Motor neuron (in vitro differentiated cells): Measurements from ENCODE around the gene CD86. TPM values are rescaled to one million over a fixed set of nuclear protein-coding genes. Genes with fewer than 3 reads are reported as not detected.

ENCODE experiments used
- ATAC-seq, 8 experiments: fragments of 200-7000 bp; cut with Tn5 transposase; replicated peaks in 6 of 8; 2 replicates each; pipeline ENCODE4 v1.8.0; 2021; ENCODE audit warnings: mild to moderate bottlenecking in 8 of 8, moderate library complexity in 8 of 8
- H3K27ac ChIP-seq, 2 donors: fragments of 250-450 bp; sonication (Bioruptor Pico); 2 replicates each; pipeline ENCODE4 v1.9.0; 2021; ENCODE audit warnings: antibody characterized with exemption in 2 of 2, mild to moderate bottlenecking in 2 of 2, moderate library complexity in 1 of 2
- H3K4me1 ChIP-seq, 2 donors: fragments of 250-450 bp; sonication (Bioruptor Pico); replicated peaks in 1 of 2; 2 replicates each; pipeline ENCODE4 v1.6.1; 2021; ENCODE audit warnings: antibody characterized with exemption in 2 of 2, mild to moderate bottlenecking in 2 of 2, moderate library complexity in 1 of 2
- H3K4me3 ChIP-seq, 5 donors: fragments of 250-450 bp; sonication (Bioruptor Pico); 2 replicates each; pipeline ENCODE4 v1.9.0; 2021; ENCODE audit warnings: antibody characterized with exemption in 5 of 5, mild to moderate bottlenecking in 5 of 5, moderate library complexity in 4 of 5
- WGBS, 10 experiments: fragments of 450-650 bp; shearing (Covaris generic); methylation state at CpG; one replicate each; pipeline ENCODE4 v1.0.0; 2022; 5-methylcytosine and 5-hydroxymethylcytosine counted together
- in situ Hi-C, 9 experiments: fragments of 400-800 bp; cut with MboI; loops; one replicate each; pipeline ENCODE4 v1.15.0; 2021; ENCODE audit warnings: low sequenced_read_pairs in 9 of 9, low pct_unique_long_range_greater_than_20kb in 2 of 9; ENCODE audit not compliant: unreplicated experiment in 9 of 9
- total RNA-seq, 8 experiments: library from RNA; unstranded; fragments of 300-600 nt; gene quantifications; 2 replicates each; pipeline versions ENCODE4 v1.2.3 to v1.2.4, GENCODE V29; 2022

The CD86 gene
- under 1 TPM in 4 of 8 experiments, not detected in 4; 0.17 to 0.91 (median 0.57) TPM for total RNA-seq

- in situ Hi-C loops = no loop called here
- Histone ChIP-seq H3K4me3 (no peak within 1 kb of the TSS), H3K27ac (no peak within 1 kb of the TSS), H3K4me1 (no peaks in the 10 kb centered on the region)
- 0 to 85% (median 72%) methylated on average over 1 to 3 of the region's 3 CpGs for WGBS, 10 experiments
- ATAC-seq = no peak
Measured at GRCh38 chr3:122055215-122055614, at the start of gene CD86. TSS of gene CD86 (plus strand) at chr3:122055362. CDS start at chr3:122055490, 128 bp downstream.

- 0 to 83% (median 50%) methylated on average over 1 to 2 of the region's 2 CpGs; no CpG with 5 or more reads in 5 of the 10 experiments for WGBS, 10 experiments
- Histone ChIP-seq H3K4me1 (no peaks in the 10 kb centered on the region), H3K27ac (no peak overlapping the region), H3K4me3 (no peak overlapping the region)
- peak in 2 of 8 experiments; percentile 36 to 60 for ATAC-seq
- in situ Hi-C loops = no loop called here
Measured at GRCh38 chr3:122006267-122006666, 48.9 kb upstream of the CD86 start.

DNA sequence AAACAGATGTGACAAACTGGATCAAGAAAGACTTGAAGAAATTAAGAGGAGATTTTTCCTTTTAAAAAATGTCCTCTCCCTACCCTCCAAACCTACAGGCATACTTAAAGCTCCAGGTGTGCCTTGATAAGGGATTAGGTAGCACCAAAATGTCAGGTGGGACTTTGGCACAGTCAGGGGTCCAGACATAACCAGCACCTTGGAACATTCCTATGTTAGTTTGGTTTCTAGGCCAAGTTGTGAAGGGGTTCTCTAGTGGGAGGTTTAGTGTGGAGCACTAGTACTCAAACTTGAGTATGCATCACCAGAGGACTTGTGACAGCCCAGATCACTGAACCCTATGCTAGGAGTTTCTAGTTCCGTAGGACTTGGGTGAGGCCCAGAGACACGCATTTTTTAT, 47.0 kb upstream of the CD86 start:
- Histone ChIP-seq H3K27ac (no peak overlapping the region), H3K4me1 (no peaks in the 10 kb centered on the region), H3K4me3 (no peak overlapping the region)
- ATAC-seq = no peak
- WGBS, 10 experiments = 53 to 100% (median 87%) methylated on average over 1 to 2 of the region's 2 CpGs; no CpG with 5 or more reads in 2 of the 10 experiments
- in situ Hi-C loops = no loop called here

GRCh38 chr3:122010506-122010905, 44.7 kb upstream of the CD86 start:
- Histone ChIP-seq H3K27ac (no peak overlapping the region), H3K4me3 (no peak overlapping the region), H3K4me1 (no peaks in the 10 kb centered on the region)
- no peak for ATAC-seq
- in situ Hi-C loops = no loop called here
- 23 to 96% (median 66%) methylated on average over 2 of the region's 2 CpGs; no CpG with 5 or more reads in 2 of the 10 experiments for WGBS, 10 experiments

DNA sequence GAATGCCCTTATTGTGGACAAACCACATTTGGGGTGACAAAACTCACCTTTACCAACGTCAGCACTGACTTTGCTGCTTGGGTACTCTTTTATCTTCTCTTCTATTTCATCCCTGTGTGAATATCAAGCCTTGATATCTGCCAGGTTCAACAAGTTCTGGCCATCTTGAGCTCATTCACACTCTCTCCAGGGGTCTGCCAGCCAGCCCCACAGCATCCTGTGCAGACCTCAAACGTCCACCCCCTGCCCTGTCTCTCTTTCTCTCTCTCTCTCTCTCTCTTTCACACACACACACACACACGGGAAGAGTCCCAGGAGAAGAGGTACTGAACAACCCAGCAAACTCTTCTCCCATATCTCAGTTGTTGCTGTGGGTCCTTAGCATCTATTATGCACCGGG, 43.8 kb upstream of the CD86 start:
- in situ Hi-C loops = no loop called here

GRCh38 chr3:122012821-122013220, 42.3 kb upstream of the CD86 start:
- no peak overlapping the region for H3K4me3 ChIP-seq
- H3K27ac ChIP-seq = no peak overlapping the region
- no peak for ATAC-seq
- no peaks in the 10 kb centered on the region for H3K4me1 ChIP-seq
- 71 to 100% methylated on average over 1 of the region's 1 CpG; no CpG with 5 or more reads in 8 of the 10 experiments for WGBS, 10 experiments
- in situ Hi-C loops = no loop called here

More for the DNA sequence above, 43.8 kb upstream of the CD86 start:
- Histone ChIP-seq H3K27ac (no peak overlapping the region), H3K4me1 (no peaks in the 10 kb centered on the region), H3K4me3 (no peak overlapping the region)
- 0 to 60% (median 25%) methylated on average over 1 to 3 of the region's 4 CpGs; no CpG with 5 or more reads in 2 of the 10 experiments for WGBS, 10 experiments
- ATAC-seq = no peak

- no peak overlapping the region for H3K4me3 ChIP-seq
- no peak for ATAC-seq
- H3K27ac ChIP-seq = no peak overlapping the region
- no peaks in the 10 kb centered on the region for H3K4me1 ChIP-seq
- WGBS, 10 experiments = 0 to 100% (median 65%) methylated on average over 1 to 5 of the region's 5 CpGs
- in situ Hi-C loops = no loop called here
Measured at GRCh38 chr3:122013448-122013925, 41.7 kb upstream of the CD86 start.

DNA sequence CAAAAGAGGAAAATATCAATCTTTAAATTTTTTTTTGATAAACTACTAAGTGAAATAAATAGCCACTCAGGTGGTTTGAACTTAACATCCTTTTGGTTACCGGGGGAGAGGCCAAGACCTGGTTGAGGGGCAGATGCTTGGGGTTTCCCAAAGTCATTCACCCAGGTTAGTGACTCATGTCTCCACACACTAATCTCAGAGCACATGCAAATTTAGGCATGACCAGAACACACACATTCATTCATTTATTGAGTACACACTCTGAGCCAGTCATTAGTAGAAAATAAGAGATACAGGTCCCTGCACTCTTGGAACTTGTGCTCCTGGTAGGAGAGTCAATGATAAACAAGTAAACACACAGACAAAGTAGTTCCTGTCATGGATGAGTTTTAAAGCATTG, 40.4 kb upstream of the CD86 start:
- Histone ChIP-seq H3K27ac (no peak overlapping the region), H3K4me3 (no peak overlapping the region), H3K4me1 (no peaks in the 10 kb centered on the region)
- no peak for ATAC-seq
- in situ Hi-C loops = no loop called here
- 0 to 100% (median 67%) methylated on average over 1 of the region's 1 CpG; no CpG with 5 or more reads in 5 of the 10 experiments for WGBS, 10 experiments

DNA sequence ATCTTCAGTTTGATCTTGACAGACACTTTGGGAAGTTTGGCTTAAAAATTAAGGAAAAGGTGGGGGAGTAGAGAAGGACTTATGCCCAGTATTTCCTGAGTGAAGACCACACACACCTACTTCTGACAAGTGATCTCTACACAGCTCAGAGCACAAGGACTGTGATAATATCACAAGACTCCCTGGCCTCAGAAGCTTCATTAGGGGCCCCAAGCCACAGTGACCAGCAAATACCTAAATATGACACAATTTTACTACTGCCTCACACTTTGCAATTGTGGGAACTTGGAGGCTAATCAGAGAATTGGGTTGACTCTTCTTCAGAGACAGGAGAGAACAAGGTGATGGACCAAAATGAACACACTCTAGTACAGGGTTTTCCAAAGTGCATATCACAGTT, 35.7 kb upstream of the CD86 start:
- no peak overlapping the region for H3K27ac ChIP-seq
- H3K4me3 ChIP-seq = no peak overlapping the region
- in situ Hi-C loops = no loop called here
- H3K4me1 ChIP-seq = no peaks in the 10 kb centered on the region
- no peak for ATAC-seq

DNA sequence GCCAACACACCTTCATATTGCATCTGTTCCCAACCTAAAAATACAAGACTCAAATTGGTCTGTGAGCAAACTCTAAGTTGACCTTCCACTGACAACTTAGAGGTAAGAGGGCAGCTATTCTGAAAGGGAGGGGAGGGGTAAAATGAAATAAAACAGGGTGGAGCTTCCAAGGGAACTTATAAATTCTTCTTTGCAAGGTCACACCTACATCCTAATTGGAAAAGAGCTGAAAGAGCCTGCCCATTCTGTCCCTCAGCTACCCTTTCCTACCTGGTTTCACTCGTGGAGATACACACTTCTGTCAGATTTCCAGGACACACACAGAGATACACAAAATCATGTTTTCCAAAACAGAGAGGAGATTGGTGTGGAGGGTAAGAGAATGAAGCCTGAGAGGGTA, 34.1 kb upstream of the CD86 start:
- H3K4me3 ChIP-seq = no peak overlapping the region

GRCh38 chr3:122021811-122022401, 33.3 kb upstream of the CD86 start, which contains the start of gene ILDR1:
TSS of gene ILDR1 (minus strand) at chr3:122022247. CDS start at chr3:122022077, 170 bp downstream.
- in situ Hi-C loops = no loop called here
- no peak within 1 kb of the TSS for H3K27ac ChIP-seq
- H3K4me3 ChIP-seq = no peak within 1 kb of the TSS
- H3K4me1 ChIP-seq = no peaks in the 10 kb centered on the region
- 7 to 97% (median 66%) methylated on average over 1 to 10 of the region's 43 CpGs; no CpG with 5 or more reads in 6 of the 10 experiments for WGBS, 10 experiments
- peak in 1 of 8 experiments; percentile 45 for ATAC-seq

More for the DNA sequence above, 34.1 kb upstream of the CD86 start:
- ATAC-seq = no peak
- 0 to 100% (median 33%) methylated on average over 1 of the region's 1 CpG; no CpG with 5 or more reads in 3 of the 10 experiments for WGBS, 10 experiments
- no peak overlapping the region for H3K27ac ChIP-seq
- in situ Hi-C loops = no loop called here
- no peaks in the 10 kb centered on the region for H3K4me1 ChIP-seq

- ATAC-seq = no peak
- in situ Hi-C loops = no loop called here
- WGBS, 10 experiments = 26 to 94% (median 69%) methylated on average over 1 to 7 of the region's 8 CpGs; no CpG with 5 or more reads in 1 of the 10 experiments
Measured at GRCh38 chr3:122023335-122023910, 31.7 kb upstream of the CD86 start.

DNA sequence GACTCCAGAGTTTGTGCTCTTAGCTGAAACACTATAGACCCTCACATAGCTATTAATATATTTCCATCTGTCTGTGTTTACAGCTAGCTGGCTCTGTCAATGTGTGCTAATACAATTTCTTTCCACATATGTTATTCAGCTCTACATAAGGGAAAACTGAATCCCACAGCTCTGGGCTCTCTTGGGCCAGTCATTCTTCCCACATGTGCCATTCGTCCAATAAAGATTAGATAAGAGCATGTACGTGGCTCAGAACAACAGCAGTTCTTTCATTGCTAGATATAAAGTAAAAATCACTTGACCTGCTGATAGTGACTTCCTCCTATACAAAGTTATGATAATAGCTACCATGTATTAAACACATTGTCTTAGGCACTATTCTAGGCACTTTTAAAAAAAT, 30.4 kb upstream of the CD86 start:
- H3K27ac ChIP-seq = no peak overlapping the region
- in situ Hi-C loops = no loop called here
- ATAC-seq = no peak
- H3K4me1 ChIP-seq = no peaks in the 10 kb centered on the region
- WGBS, 10 experiments = 20 to 100% (median 100%) methylated on average over 1 to 2 of the region's 2 CpGs; no CpG with 5 or more reads in 5 of the 10 experiments
- H3K4me3 ChIP-seq = no peak overlapping the region

More at GRCh38 chr3:122023335-122023910, 31.7 kb upstream of the CD86 start:
- no peak overlapping the region for H3K4me3 ChIP-seq
- H3K4me1 ChIP-seq = no peaks in the 10 kb centered on the region
- no peak overlapping the region for H3K27ac ChIP-seq

GRCh38 chr3:122025296-122025695, 29.9 kb upstream of the CD86 start:
- in situ Hi-C loops = no loop called here
- peak in 1 of 8 experiments; percentile 29 for ATAC-seq
- Histone ChIP-seq H3K4me3 (no peak overlapping the region), H3K4me1 (no peaks in the 10 kb centered on the region), H3K27ac (no peak overlapping the region)
